Transverse colon (tissue), 4 donors: ENCODE data around the gene IFT122. TPM values are rescaled to one million over a fixed set of nuclear protein-coding genes. Genes with fewer than 3 reads are reported as not detected.

Experiments
- DNase-seq: peaks from one replicate; pipeline ENCODE4 v3.0.0-alpha.2; 2019
- H3K27ac ChIP-seq, 4 donors: fragments of 200-600 bp; sonication (generic); 2 replicates each; pipeline ENCODE4 v1.5.1; 2016 to 2018; ENCODE audit warnings: inconsistent platforms in 4 of 4
- H3K27me3 ChIP-seq: fragments of 200-600 bp; sonication (generic); 2 replicates; pipeline ENCODE4 v1.5.1; 2017; ENCODE audit warnings: inconsistent platforms
- H3K36me3 ChIP-seq, 4 donors: fragments of 200-600 bp; sonication (generic); 2 replicates each; pipeline ENCODE4 v1.5.1; 2017 to 2019; ENCODE audit warnings: inconsistent platforms in 4 of 4
- H3K4me1 ChIP-seq, 4 donors: fragments of 200-600 bp; sonication (generic); 2 replicates each; pipeline ENCODE4 v1.5.1; 2017 to 2020; ENCODE audit warnings: inconsistent platforms in 4 of 4
- H3K4me3 ChIP-seq, 4 donors: fragments of 200-600 bp; sonication (generic); 1 replicate in 1 of 4; 2 replicates in 3 of 4; pipeline versions ENCODE4 v1.5.1 to v1.6.1; 2017 to 2019; ENCODE audit warnings: inconsistent platforms in 4 of 4
- H3K9me3 ChIP-seq, 2 donors: fragments of 200-600 bp; sonication (generic); 2 replicates each; pipeline ENCODE4 v1.5.1; 2017 to 2019; ENCODE audit warnings: inconsistent platforms in 2 of 2
- EP300 ChIP-seq: sonication (generic); formaldehyde crosslinking; IDR thresholded peaks from one replicate; pipeline ENCODE4 v1.6.1; 2017; ENCODE audit warnings: antibody characterized with exemption, low read depth
- POLR2A ChIP-seq: fragments of 450-650 bp; IDR thresholded peaks from one replicate; pipeline ENCODE4 v1.6.1; 2016; ENCODE audit warnings: antibody characterized with exemption, mild to moderate bottlenecking, moderate library complexity
- POLR2AphosphoS5 ChIP-seq, 3 donors: sonication (generic); formaldehyde crosslinking; IDR thresholded peaks; one replicate each; pipeline ENCODE4 v1.6.1; 2016; ENCODE audit warnings: antibody characterized with exemption in 3 of 3
- WGBS, 2 donors: methylation state at CpG; one replicate each; pipeline ENCODE4 v1.1.5; 2018; ENCODE audit warnings: low coverage in 1 of 2; 5-methylcytosine and 5-hydroxymethylcytosine counted together
- in situ Hi-C, 4 donors: fragments of 200-750 bp; cut with MboI; loops; one replicate each; pipeline versions ENCODE4 v1.15.0 to v1.15.1; 2017; ENCODE audit warnings: low sequenced_read_pairs in 3 of 4, low pct_ligation_motif_present in 1 of 4, low pct_unique_long_range_greater_than_20kb in 1 of 4
- intact Hi-C: fragments of 100-400 bp; cut with DNase I; formaldehyde crosslinking; loops from one replicate; pipeline ENCODE4 v1.15.1; 2023; ENCODE audit warnings: low total_unique reads
- small RNA-seq, 4 donors: library from RNA; depleted of rRNA; stranded (forward); fragments of <200 nt; gene quantifications; one replicate each; pipeline ENCODE3, GENCODE V24; 2016
- total RNA-seq, 4 donors: library from RNA; depleted of rRNA; stranded (reverse); fragments of >200 nt; gene quantifications; one replicate each; pipeline ENCODE4 v1.1.0, GENCODE V29; 2016
- TF ChIP-seq, protein P1 (sequence below), 5 experiments: fragments of 200-600 bp in 3 of 5; fragments of 450-650 bp in 2 of 5; sonication (generic) in 3 of 5; IDR thresholded peaks; 1 replicate in 2 of 5; 2 replicates in 3 of 5; pipeline ENCODE4 v1.5.1; 2016 to 2017; ENCODE audit warnings: antibody characterized with exemption in 5 of 5, inconsistent platforms in 3 of 5, mild to moderate bottlenecking in 2 of 5, moderate library complexity in 1 of 5

The IFT122 gene
- total RNA-seq, 4 donors from 2014 or later: 15.0 to 77.6 (median 16.7) TPM

- DNase-seq: no peak
- peaks cover 8 to 18% (median 13%) of the 10 kb centered on the region in 4 donors for H3K4me1 ChIP-seq
- in situ Hi-C loops (no loop called here), intact Hi-C loops (no loop called here)
- no peaks in the 10 kb centered on the region for H3K27me3 ChIP-seq
- no peak overlapping the region for H3K4me3 ChIP-seq
- no peak for TF ChIP-seq POLR2AphosphoS5 (IDR thresholded peaks at IDR 0.05)
- TF ChIP-seq POLR2A: no peak
- no peak for TF ChIP-seq EP300
- TF ChIP-seq, protein P1, sequence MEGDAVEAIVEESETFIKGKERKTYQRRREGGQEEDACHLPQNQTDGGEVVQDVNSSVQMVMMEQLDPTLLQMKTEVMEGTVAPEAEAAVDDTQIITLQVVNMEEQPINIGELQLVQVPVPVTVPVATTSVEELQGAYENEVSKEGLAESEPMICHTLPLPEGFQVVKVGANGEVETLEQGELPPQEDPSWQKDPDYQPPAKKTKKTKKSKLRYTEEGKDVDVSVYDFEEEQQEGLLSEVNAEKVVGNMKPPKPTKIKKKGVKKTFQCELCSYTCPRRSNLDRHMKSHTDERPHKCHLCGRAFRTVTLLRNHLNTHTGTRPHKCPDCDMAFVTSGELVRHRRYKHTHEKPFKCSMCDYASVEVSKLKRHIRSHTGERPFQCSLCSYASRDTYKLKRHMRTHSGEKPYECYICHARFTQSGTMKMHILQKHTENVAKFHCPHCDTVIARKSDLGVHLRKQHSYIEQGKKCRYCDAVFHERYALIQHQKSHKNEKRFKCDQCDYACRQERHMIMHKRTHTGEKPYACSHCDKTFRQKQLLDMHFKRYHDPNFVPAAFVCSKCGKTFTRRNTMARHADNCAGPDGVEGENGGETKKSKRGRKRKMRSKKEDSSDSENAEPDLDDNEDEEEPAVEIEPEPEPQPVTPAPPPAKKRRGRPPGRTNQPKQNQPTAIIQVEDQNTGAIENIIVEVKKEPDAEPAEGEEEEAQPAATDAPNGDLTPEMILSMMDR (IDR thresholded peaks at IDR 0.05): no peak
- WGBS, 2 donors: 97 to 100% methylated on average over 6 to 7 of the region's 7 CpGs
- no peaks in the 10 kb centered on the region for H3K36me3 ChIP-seq
- H3K27ac ChIP-seq: no peak overlapping the region
- H3K9me3 ChIP-seq: no peaks in the 10 kb centered on the region
These were observed 125.9 kb downstream of the IFT122 start for GRCh38 chr3:129565902-129566301.

- H3K9me3 ChIP-seq: no peaks in the 10 kb centered on the region
- DNase-seq: no peak
- H3K27ac ChIP-seq: peak overlapping the region in 2 of 4 donors; percentile 1 to 31
- no peaks in the 10 kb centered on the region for H3K36me3 ChIP-seq
- intact Hi-C loops: no loop called here
- TF ChIP-seq POLR2A: no peak
- peak in 2 of 3 donors; percentile 32 to 36 for TF ChIP-seq POLR2AphosphoS5 (IDR thresholded peaks at IDR 0.05)
- TF ChIP-seq, protein P1 (IDR thresholded peaks at IDR 0.05): no peak
- in situ Hi-C loops: no loop called here
- no peak overlapping the region for H3K4me3 ChIP-seq
- H3K4me1 ChIP-seq: peaks cover 0 to 7% (median 2%) of the 10 kb centered on the region in 4 donors
- 74% methylated on average over 18 of the region's 18 CpGs; no CpG with 5 or more reads in 1 of the 2 donors for WGBS, 2 donors
- no peaks in the 10 kb centered on the region for H3K27me3 ChIP-seq
These were observed 127.2 kb downstream of the IFT122 start for GRCh38 chr3:129567176-129567705.

GRCh38 chr3:129567939-129568338, 127.9 kb downstream of the IFT122 start:
- no peak for TF ChIP-seq POLR2A
- TF ChIP-seq POLR2AphosphoS5 (IDR thresholded peaks at IDR 0.05): no peak
- TF ChIP-seq, protein P1 (IDR thresholded peaks at IDR 0.05): no peak
- TF ChIP-seq EP300: no peak
- in situ Hi-C loops: no loop called here
- peaks cover 0 to 7% (median 2%) of the 10 kb centered on the region in 4 donors for H3K4me1 ChIP-seq
- 33 to 55% methylated on average over 4 to 6 of the region's 6 CpGs for WGBS, 2 donors
- no peak for DNase-seq
- H3K9me3 ChIP-seq: no peaks in the 10 kb centered on the region
- intact Hi-C loops: no loop called here
- no peak overlapping the region for H3K27ac ChIP-seq
- no peaks in the 10 kb centered on the region for H3K36me3 ChIP-seq
- no peaks in the 10 kb centered on the region for H3K27me3 ChIP-seq
- no peak overlapping the region for H3K4me3 ChIP-seq

GRCh38 chr3:129569856-129570255, 129.8 kb downstream of the IFT122 start:
- Histone ChIP-seq H3K9me3 (no peaks in the 10 kb centered on the region), H3K4me1 (no peaks in the 10 kb centered on the region), H3K27ac (no peak overlapping the region), H3K4me3 (no peak overlapping the region), H3K36me3 (no peaks in the 10 kb centered on the region), H3K27me3 (no peaks in the 10 kb centered on the region)
- intact Hi-C loops: no loop called here
- DNase-seq: no peak
- in situ Hi-C loops: no loop called here
- TF ChIP-seq, protein P1 (IDR thresholded peaks at IDR 0.05): no peak
- TF ChIP-seq EP300: no peak
- no peak for TF ChIP-seq POLR2A
- TF ChIP-seq POLR2AphosphoS5 (IDR thresholded peaks at IDR 0.05): no peak
- WGBS, 2 donors: 86% methylated on average over 7 of the region's 7 CpGs; no CpG with 5 or more reads in 1 of the 2 donors

Small RNA genes within 50 kb of the gene (small RNA-seq; reads per million reads assigned to genes)
- gene SNORA7B: 5.3 to 35.3 (median 7.0) reads per million in 4 donors

Other genes with a start within 250 kb of the IFT122 start
- 100 to 1,000 TPM in 3 of 4 donors, 10 to 100 TPM in 1; 64.7 to 149 (median 116) TPM for gene COPG1, start 190.6 kb upstream of the IFT122 start, total RNA-seq
- 10 to 100 TPM; 11.3 to 32.6 (median 23.9) TPM for gene HMCES, start 161.4 kb upstream of the IFT122 start, total RNA-seq
- gene EFCAB12, start 11.6 kb upstream of the IFT122 start, total RNA-seq: under 1 TPM in 2 of 4 donors, not detected in 2; 0.14 to 0.32 TPM
- 10 to 100 TPM; 15.0 to 34.4 (median 30.4) TPM for gene MBD4, start 276 bp upstream of the IFT122 start, total RNA-seq
- gene RHO, start 88.4 kb downstream of the IFT122 start, total RNA-seq: not detected
- not detected for gene H1-8, start 103.0 kb downstream of the IFT122 start, total RNA-seq
- 10 to 100 TPM; 26.4 to 71.8 (median 35.8) TPM for gene PLXND1, start 166.5 kb downstream of the IFT122 start, total RNA-seq